Caco-2 (cell line): Measurements from ENCODE around the gene BCAN. TPM values are rescaled to one million over a fixed set of nuclear protein-coding genes. Genes with fewer than 3 reads are reported as not detected.
A peak's percentile ranks its signal among the peaks of the same experiment; 100 is the strongest.

ENCODE experiments used
- BruUV-seq: library from RNA; stranded (reverse); fragments of 400-500 nt; replicated peaks from 2 replicates; lab custom pipeline; 2021; lab: Mats Ljungman, UMichigan
- CTCF ChIA-PET: fragments of 300-600 bp; sonication (Branson Sonifier 250); formaldehyde crosslinking; loops from one replicate; lab custom pipeline; 2022; ENCODE audit warnings: antibody characterized with exemption; lab: Charles Lee
- POLR2A ChIA-PET: fragments of 300-600 bp; sonication (Branson Sonifier 250); formaldehyde crosslinking; loops from one replicate; lab custom pipeline; 2022; ENCODE audit warnings: antibody characterized with exemption; lab: Charles Lee
- DNase-seq, 2 experiments: peaks; one replicate each; pipeline versions ENCODE4 v3.0.0 to v3.0.0-alpha.2; 2020 to 2022
- H3K27me3 ChIP-seq: replicated peaks from 2 replicates; pipeline ENCODE4 v1.6.0; 2011; ENCODE audit warnings: low read length; ENCODE audit not compliant: control insufficient read depth, insufficient read depth
- H3K36me3 ChIP-seq: 2 replicates; pipeline ENCODE4 v1.5.1; 2011; ENCODE audit warnings: low read length; ENCODE audit not compliant: control insufficient read depth, insufficient read depth
- H3K4me1 ChIP-seq: fragments of 250-450 bp; sonication (Bioruptor Pico); 2 replicates; pipeline ENCODE4 v1.5.1; 2020; ENCODE audit warnings: mild to moderate bottlenecking
- H3K4me3 ChIP-seq: 2 replicates; pipeline ENCODE4 v1.5.1; 2011; ENCODE audit warnings: low read depth, mild to moderate bottlenecking, control low read depth, low read length
- H3K9me3 ChIP-seq: fragments of 250-450 bp; sonication (Bioruptor Pico); 2 replicates; pipeline ENCODE4 v1.5.1; 2020; ENCODE audit warnings: mild to moderate bottlenecking, moderate library complexity
- H3K27ac Mint-ChIP-seq: one replicate; pipeline ENCODE4 v1.8.0; 2022; ENCODE audit warnings: mixed read lengths; ENCODE audit not compliant: unreplicated experiment
- H3K27me3 Mint-ChIP-seq: one replicate; pipeline ENCODE4 v1.8.0; 2022; ENCODE audit warnings: mixed read lengths; ENCODE audit not compliant: insufficient read depth, unreplicated experiment
- H3K36me3 Mint-ChIP-seq: one replicate; pipeline ENCODE4 v1.8.0; 2022; ENCODE audit warnings: mild to moderate bottlenecking, mixed read lengths; ENCODE audit not compliant: insufficient read depth, unreplicated experiment
- H3K4me1 Mint-ChIP-seq: one replicate; pipeline ENCODE4 v1.8.0; 2022; ENCODE audit warnings: low read depth, mixed read lengths; ENCODE audit not compliant: unreplicated experiment
- H3K4me3 Mint-ChIP-seq: one replicate; pipeline ENCODE4 v1.8.0; 2022; ENCODE audit warnings: mild to moderate bottlenecking, moderate library complexity, mixed read lengths; ENCODE audit not compliant: unreplicated experiment
- H3K9me3 Mint-ChIP-seq: one replicate; pipeline ENCODE4 v1.8.0; 2022; ENCODE audit warnings: mixed read lengths; ENCODE audit not compliant: unreplicated experiment
- CTCF ChIP-seq, 2 experiments: fragments of 200-600 bp in 1 of 2; IDR thresholded peaks; 1 replicate in 1 of 2; 2 replicates in 1 of 2; pipeline versions ENCODE4 v1.5.1 to v1.8.0; 2011 to 2022; ENCODE audit warnings: antibody characterized with exemption in 1 of 2, control low read depth in 1 of 2, inconsistent platforms in 1 of 2, low read depth in 1 of 2, low read length in 1 of 2, mild to moderate bottlenecking in 1 of 2, moderate library complexity in 1 of 2; ENCODE audit not compliant: insufficient read depth in 1 of 2, severe bottlenecking in 1 of 2, unreplicated experiment in 1 of 2
- intact Hi-C: fragments of 100-400 bp; cut with micrococcal nuclease; formaldehyde crosslinking; loops from one replicate; pipeline ENCODE4 v1.10.0; 2022; ENCODE audit not compliant: unreplicated experiment
- total RNA-seq: library from RNA; stranded (reverse); gene quantifications from 2 replicates; pipeline ENCODE4 v1.2.3, GENCODE V29; 2022

Gene BCAN
- total RNA-seq, 1 experiment from 2014 or later, result not detected

GRCh38 chr1:156670359-156670758, 28.4 kb downstream of the BCAN start:
- Mint-ChIP-seq H3K4me1 (peaks cover 32% of the 10 kb centered on the region), H3K9me3 (no peaks in the 10 kb centered on the region), H3K36me3 (peaks cover 6% of the 10 kb centered on the region), H3K4me3 (no peak overlapping the region), H3K27me3 (no peaks in the 10 kb centered on the region), H3K27ac (no peak overlapping the region)
- peaks cover 34% of the 10 kb centered on the region for H3K4me1 ChIP-seq
- no peak for DNase-seq
- no peaks in the 10 kb centered on the region for H3K36me3 ChIP-seq
- ChIA-PET CTCF (interaction anchor here (0.8 kb wide), 1 partner anchor 9 kb away, joined by 6 read pairs; no protein-coding TSS in a partner anchor), POLR2A (no interaction called here)
- no TSS peak for BruUV-seq
- intact Hi-C loops, result no loop called here
- H3K9me3 ChIP-seq, result no peaks in the 10 kb centered on the region
- no peak overlapping the region for H3K4me3 ChIP-seq
- no peaks in the 10 kb centered on the region for H3K27me3 ChIP-seq
- no peak for TF ChIP-seq CTCF (IDR thresholded peaks at IDR 0.05; ENCODE audit: insufficient read depth in 1 of 2, low read depth in 1 of 2, low read length in 1 of 2, severe bottlenecking in 1 of 2, unreplicated experiment in 1 of 2)

- peak overlapping the region; percentile 58 for H3K27ac Mint-ChIP-seq
- peaks cover 28% of the 10 kb centered on the region for H3K4me1 Mint-ChIP-seq
- no peak for TF ChIP-seq CTCF (IDR thresholded peaks at IDR 0.05; ENCODE audit: insufficient read depth in 1 of 2, low read depth in 1 of 2, low read length in 1 of 2, severe bottlenecking in 1 of 2, unreplicated experiment in 1 of 2)
- H3K9me3 Mint-ChIP-seq, result no peaks in the 10 kb centered on the region
- H3K4me3 Mint-ChIP-seq, result no peak overlapping the region
- intact Hi-C loops, result no loop called here
- Histone ChIP-seq H3K36me3 (no peaks in the 10 kb centered on the region), H3K9me3 (no peaks in the 10 kb centered on the region), H3K4me3 (no peak overlapping the region), H3K27me3 (no peaks in the 10 kb centered on the region), H3K4me1 (peaks cover 34% of the 10 kb centered on the region)
- no peak for DNase-seq
- H3K36me3 Mint-ChIP-seq, result peaks cover 6% of the 10 kb centered on the region
- CTCF ChIA-PET, result interaction anchor here (0.8 kb wide), 1 partner anchor 10 kb away, joined by 6 read pairs; no protein-coding TSS in a partner anchor
- BruUV-seq, result no TSS peak
- POLR2A ChIA-PET, result no interaction called here
- H3K27me3 Mint-ChIP-seq, result no peaks in the 10 kb centered on the region
Measured at GRCh38 chr1:156670791-156671190, 28.9 kb downstream of the BCAN start.

GRCh38 chr1:156671804-156672203, 29.9 kb downstream of the BCAN start:
- H3K27ac Mint-ChIP-seq, result no peak overlapping the region
- H3K4me3 Mint-ChIP-seq, result no peak overlapping the region
- Histone ChIP-seq H3K36me3 (no peaks in the 10 kb centered on the region), H3K27me3 (no peaks in the 10 kb centered on the region), H3K4me3 (no peak overlapping the region), H3K4me1 (peaks cover 31% of the 10 kb centered on the region), H3K9me3 (no peaks in the 10 kb centered on the region)
- TF ChIP-seq CTCF (IDR thresholded peaks at IDR 0.05; ENCODE audit: insufficient read depth in 1 of 2, low read depth in 1 of 2, low read length in 1 of 2, severe bottlenecking in 1 of 2, unreplicated experiment in 1 of 2), result no peak
- H3K4me1 Mint-ChIP-seq, result peaks cover 19% of the 10 kb centered on the region
- intact Hi-C loops, result no loop called here
- H3K27me3 Mint-ChIP-seq, result no peaks in the 10 kb centered on the region
- peaks cover 6% of the 10 kb centered on the region for H3K36me3 Mint-ChIP-seq
- CTCF ChIA-PET, result interaction anchor here (0.5 kb wide), 1 partner anchor 1698 kb away, joined by 5 read pairs; no protein-coding TSS in a partner anchor
- no TSS peak for BruUV-seq
- no peaks in the 10 kb centered on the region for H3K9me3 Mint-ChIP-seq
- no peak for DNase-seq
- POLR2A ChIA-PET, result no interaction called here
